Measurements from ENCODE around the gene FAM3D. TPM values are rescaled to one million over a fixed set of nuclear protein-coding genes. Genes with fewer than 3 reads are reported as not detected.
"Not testable (repeated sequence)": the region's sequence is repeated elsewhere in the genome, so short reads cannot be mapped to it uniquely, and the experiment has no call there.

FAM3D gene
- 1 to 10 TPM in 3 of 4 donors, not detected in 1; 1.2 to 4.0 (median 1.4) TPM for total RNA-seq

GRCh38 chr3:58666683-58667082, at the start of gene FAM3D:
Gene FAM3D (minus strand): TSS chr3:58666774. CDS start chr3:58655563, 11,211 bp downstream.
- Histone ChIP-seq H3K27ac (no peak within 1 kb of the TSS), H3K4me1 (no peaks in the 10 kb centered on the region), H3K4me3 (no peak within 1 kb of the TSS), H3K27me3 (no peaks in the 10 kb centered on the region), H3K9me3 (no peaks in the 10 kb centered on the region), H3K36me3 (no peaks in the 10 kb centered on the region)
- no peak for TF ChIP-seq CTCF (IDR thresholded peaks at IDR 0.05)
- DNase-seq (ENCODE audit: low spot score in 2 of 2), result peak in 1 of 2 donors; percentile 38
- 59% methylated on average over 5 of the region's 6 CpGs for WGBS

- H3K4me3 ChIP-seq, result no peak overlapping the region
- no peak for TF ChIP-seq POLR2AphosphoS5 (IDR thresholded peaks at IDR 0.05)
- no peak for TF ChIP-seq EP300 (IDR thresholded peaks at IDR 0.05)
- no peak for TF ChIP-seq POLR2A (IDR thresholded peaks at IDR 0.05)
- TF ChIP-seq CTCF (IDR thresholded peaks at IDR 0.05), result no peak
- H3K4me1 ChIP-seq, result no peaks in the 10 kb centered on the region
These were observed 47.3 kb upstream of the FAM3D start for GRCh38 chr3:58713715-58714401.

GRCh38 chr3:58711871-58712270, 45.3 kb upstream of the FAM3D start:
- DNase-seq (ENCODE audit: low spot score in 2 of 2), result no peak
- TF ChIP-seq CTCF (IDR thresholded peaks at IDR 0.05), result no peak
- no peak for TF ChIP-seq POLR2AphosphoS5 (IDR thresholded peaks at IDR 0.05)
- TF ChIP-seq EP300 (IDR thresholded peaks at IDR 0.05), result no peak
- no peak for TF ChIP-seq POLR2A (IDR thresholded peaks at IDR 0.05)
- Histone ChIP-seq H3K4me1 (no peaks in the 10 kb centered on the region), H3K36me3 (no peaks in the 10 kb centered on the region), H3K4me3 (no peak overlapping the region), H3K27ac (no peak overlapping the region), H3K27me3 (no peaks in the 10 kb centered on the region), H3K9me3 (no peaks in the 10 kb centered on the region)
- 70% methylated on average over 8 of the region's 8 CpGs for WGBS

More at GRCh38 chr3:58713715-58714401, 47.3 kb upstream of the FAM3D start:
- DNase-seq (ENCODE audit: low spot score in 2 of 2), result no peak
- WGBS, result 88% methylated on average over 3 of the region's 3 CpGs
- H3K36me3 ChIP-seq, result no peaks in the 10 kb centered on the region
- no peaks in the 10 kb centered on the region for H3K9me3 ChIP-seq
- H3K27me3 ChIP-seq, result no peaks in the 10 kb centered on the region
- H3K27ac ChIP-seq, result no peak overlapping the region

- H3K27me3 ChIP-seq; H3K36me3 ChIP-seq; DNase-seq (ENCODE audit: low spot score in 2 of 2); H3K9me3 ChIP-seq; H3K4me3 ChIP-seq; H3K27ac ChIP-seq; H3K4me1 ChIP-seq: not testable (repeated sequence)
- WGBS, result 84% methylated on average over 3 of the region's 3 CpGs
These were observed 42.4 kb upstream of the FAM3D start for GRCh38 chr3:58708983-58709382.

GRCh38 chr3:58708116-58708791, 41.7 kb upstream of the FAM3D start:
- Histone ChIP-seq H3K4me3 (no peak overlapping the region), H3K4me1 (no peaks in the 10 kb centered on the region), H3K36me3 (no peaks in the 10 kb centered on the region), H3K27ac (no peak overlapping the region), H3K27me3 (no peaks in the 10 kb centered on the region), H3K9me3 (no peaks in the 10 kb centered on the region)
- no peak for TF ChIP-seq POLR2AphosphoS5 (IDR thresholded peaks at IDR 0.05)
- no peak for TF ChIP-seq CTCF (IDR thresholded peaks at IDR 0.05)
- no peak for TF ChIP-seq EP300 (IDR thresholded peaks at IDR 0.05)
- no peak for TF ChIP-seq POLR2A (IDR thresholded peaks at IDR 0.05)
- 72% methylated on average over 3 of the region's 3 CpGs for WGBS
- no peak for DNase-seq (ENCODE audit: low spot score in 2 of 2)
